ENCODE measurements around the gene PAPOLG. TPM values are rescaled to one million over a fixed set of nuclear protein-coding genes. Genes with fewer than 3 reads are reported as not detected.

Gene PAPOLG
- polyA plus RNA-seq, 1 donor (not counting 4 experiments of a cell fraction or from before 2014, with no cell fraction given): 14.1 TPM

DNA sequence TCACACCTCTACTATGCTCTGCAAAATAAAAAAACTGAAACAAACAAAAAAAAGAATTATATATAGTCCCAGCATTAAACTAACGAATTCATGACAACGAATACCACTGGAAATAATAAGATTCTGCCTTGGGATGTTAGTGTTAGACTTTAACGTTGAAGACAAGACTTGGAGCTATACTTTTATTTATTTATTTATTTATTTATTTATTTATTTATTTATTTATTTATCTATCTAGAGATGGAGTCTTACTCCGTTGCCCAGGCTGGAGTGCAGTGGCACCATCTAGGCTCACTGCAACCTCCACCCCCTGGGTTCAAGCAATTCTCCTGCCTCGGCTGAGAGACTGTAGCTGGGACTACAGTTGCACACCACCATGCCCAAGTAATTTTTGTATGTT lies 27.2 kb upstream of the PAPOLG start:
- H3K79me2 ChIP-seq (ENCODE audit: control insufficient read depth, insufficient read depth, low read length): no peaks in the 10 kb centered on the region
- dilution Hi-C loops (cut with MboI; ENCODE audit: extremely low pct_ligation_motif_present, low sequenced_read_pairs): no loop called here
- DNase-seq (ENCODE audit: low read depth, low spot score) (no peak), FAIRE-seq (no peak)
- no peaks in the 10 kb centered on the region for H3K9me3 ChIP-seq (ENCODE audit: control insufficient read depth, low read depth, low read length)
- no peaks in the 10 kb centered on the region for H3K9me1 ChIP-seq (ENCODE audit: control insufficient read depth, extremely low read depth, insufficient read depth, low read length)
- no peak overlapping the region for H2AFZ ChIP-seq (ENCODE audit: control insufficient read depth, low read length)
- no peak overlapping the region for H3K4me2 ChIP-seq (ENCODE audit: control insufficient read depth, extremely low read depth, insufficient read depth, low read depth, low read length)
- H3K27me3 ChIP-seq (ENCODE audit: control insufficient read depth, extremely low read depth, insufficient read depth, low read length): no peaks in the 10 kb centered on the region
- H3K9ac ChIP-seq (ENCODE audit: control insufficient read depth, extremely low read depth, insufficient read depth, low read length): no peak overlapping the region
- H3K4me3 ChIP-seq (ENCODE audit: control insufficient read depth in 2 of 3, extremely low read depth in 1 of 3, insufficient read depth in 2 of 3, low read depth in 1 of 3, low read length in 3 of 3): no peak overlapping the region
- no peaks in the 10 kb centered on the region for H3K4me1 ChIP-seq (ENCODE audit: control insufficient read depth, extremely low read depth, insufficient read depth, low read length)
- no peaks in the 10 kb centered on the region for H4K20me1 ChIP-seq (ENCODE audit: control insufficient read depth, extremely low read depth, insufficient read depth, low read length)
- TF ChIP-seq, protein P1, sequence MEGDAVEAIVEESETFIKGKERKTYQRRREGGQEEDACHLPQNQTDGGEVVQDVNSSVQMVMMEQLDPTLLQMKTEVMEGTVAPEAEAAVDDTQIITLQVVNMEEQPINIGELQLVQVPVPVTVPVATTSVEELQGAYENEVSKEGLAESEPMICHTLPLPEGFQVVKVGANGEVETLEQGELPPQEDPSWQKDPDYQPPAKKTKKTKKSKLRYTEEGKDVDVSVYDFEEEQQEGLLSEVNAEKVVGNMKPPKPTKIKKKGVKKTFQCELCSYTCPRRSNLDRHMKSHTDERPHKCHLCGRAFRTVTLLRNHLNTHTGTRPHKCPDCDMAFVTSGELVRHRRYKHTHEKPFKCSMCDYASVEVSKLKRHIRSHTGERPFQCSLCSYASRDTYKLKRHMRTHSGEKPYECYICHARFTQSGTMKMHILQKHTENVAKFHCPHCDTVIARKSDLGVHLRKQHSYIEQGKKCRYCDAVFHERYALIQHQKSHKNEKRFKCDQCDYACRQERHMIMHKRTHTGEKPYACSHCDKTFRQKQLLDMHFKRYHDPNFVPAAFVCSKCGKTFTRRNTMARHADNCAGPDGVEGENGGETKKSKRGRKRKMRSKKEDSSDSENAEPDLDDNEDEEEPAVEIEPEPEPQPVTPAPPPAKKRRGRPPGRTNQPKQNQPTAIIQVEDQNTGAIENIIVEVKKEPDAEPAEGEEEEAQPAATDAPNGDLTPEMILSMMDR (optimal IDR thresholded peaks at IDR 0.05 in 1 of 3, IDR thresholded peaks at IDR 0.05 in 1 of 3, conservative IDR thresholded peaks at IDR 0.05 in 1 of 3; ENCODE audit: extremely low read depth in 1 of 3, insufficient read depth in 2 of 3, low read length in 3 of 3): no peak
- no peak for TF ChIP-seq EZH2 (IDR thresholded peaks at IDR 0.05; ENCODE audit: low read length)
- H3K36me3 ChIP-seq (ENCODE audit: control insufficient read depth in 2 of 2, extremely low read depth in 1 of 2, insufficient read depth in 2 of 2, low read length in 2 of 2): no peaks in the 10 kb centered on the region
- no peak overlapping the region for H3K27ac ChIP-seq (ENCODE audit: control insufficient read depth, insufficient read depth, low read length)

DNA sequence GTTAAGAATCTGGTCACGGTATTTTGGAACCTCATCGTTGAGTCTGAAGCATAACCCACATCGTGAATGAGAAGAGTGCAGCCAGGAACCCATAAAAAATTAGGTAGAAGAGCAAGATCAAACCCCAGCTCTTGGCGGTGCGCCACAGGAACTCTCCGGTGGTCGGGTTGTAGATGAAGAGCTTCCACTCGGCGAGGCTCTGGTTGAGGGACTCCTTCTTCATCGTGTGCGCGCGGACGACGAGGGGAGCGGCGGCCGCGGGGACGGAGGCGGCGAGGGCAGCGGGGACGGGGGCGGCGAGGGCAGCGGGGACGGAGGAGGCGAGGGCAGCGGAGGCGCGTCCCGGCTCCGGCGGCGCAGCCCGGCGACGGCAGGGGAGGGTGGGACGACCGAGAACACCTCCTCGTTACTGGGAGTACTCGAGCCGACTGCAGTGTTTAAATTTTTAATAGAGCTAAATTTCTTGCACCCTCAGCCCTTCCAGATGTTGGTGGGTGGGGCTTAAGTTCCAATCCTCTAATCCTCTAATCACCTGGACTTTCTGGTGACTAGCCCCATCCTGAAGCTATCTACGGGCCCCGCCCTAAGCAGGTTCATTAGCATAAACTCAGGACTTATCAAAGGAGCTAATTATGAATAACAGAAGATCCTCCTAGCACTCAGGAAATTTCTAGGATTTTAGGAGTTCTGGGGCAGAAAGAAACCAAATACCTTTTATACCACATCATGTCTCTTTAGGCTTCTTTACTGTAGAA lies 20.4 kb upstream of the PAPOLG start:
- FAIRE-seq (no peak), DNase-seq (ENCODE audit: low read depth, low spot score) (no peak)

More for the DNA sequence above, 20.4 kb upstream of the PAPOLG start:
- no peaks in the 10 kb centered on the region for H4K20me1 ChIP-seq (ENCODE audit: control insufficient read depth, extremely low read depth, insufficient read depth, low read length)
- peak overlapping the region; percentile 52 for H2AFZ ChIP-seq (ENCODE audit: control insufficient read depth, low read length)
- H3K4me1 ChIP-seq (ENCODE audit: control insufficient read depth, extremely low read depth, insufficient read depth, low read length): no peaks in the 10 kb centered on the region
- H3K79me2 ChIP-seq (ENCODE audit: control insufficient read depth, insufficient read depth, low read length): no peaks in the 10 kb centered on the region
- no peak overlapping the region for H3K27ac ChIP-seq (ENCODE audit: control insufficient read depth, insufficient read depth, low read length)
- dilution Hi-C loops (cut with MboI; ENCODE audit: extremely low pct_ligation_motif_present, low sequenced_read_pairs): no loop called here
- no peaks in the 10 kb centered on the region for H3K36me3 ChIP-seq (ENCODE audit: control insufficient read depth in 2 of 2, extremely low read depth in 1 of 2, insufficient read depth in 2 of 2, low read length in 2 of 2)
- H3K9ac ChIP-seq (ENCODE audit: control insufficient read depth, extremely low read depth, insufficient read depth, low read length): peak overlapping the region; percentile 18
- H3K9me1 ChIP-seq (ENCODE audit: control insufficient read depth, extremely low read depth, insufficient read depth, low read length): no peaks in the 10 kb centered on the region
- H3K4me3 ChIP-seq (ENCODE audit: control insufficient read depth in 2 of 3, extremely low read depth in 1 of 3, insufficient read depth in 2 of 3, low read depth in 1 of 3, low read length in 3 of 3): peak overlapping the region; percentile 39 to 56 (median 39)
- H3K4me2 ChIP-seq (ENCODE audit: control insufficient read depth, extremely low read depth, insufficient read depth, low read depth, low read length): peak overlapping the region; percentile 80
- TF ChIP-seq, protein P1 (optimal IDR thresholded peaks at IDR 0.05 in 1 of 3, IDR thresholded peaks at IDR 0.05 in 1 of 3, conservative IDR thresholded peaks at IDR 0.05 in 1 of 3; ENCODE audit: extremely low read depth in 1 of 3, insufficient read depth in 2 of 3, low read length in 3 of 3): no peak
- peak; percentile 63 for TF ChIP-seq EZH2 (IDR thresholded peaks at IDR 0.05; ENCODE audit: low read length)
- H3K27me3 ChIP-seq (ENCODE audit: control insufficient read depth, extremely low read depth, insufficient read depth, low read length): no peaks in the 10 kb centered on the region
- H3K9me3 ChIP-seq (ENCODE audit: control insufficient read depth, low read depth, low read length): no peaks in the 10 kb centered on the region

Measured in keratinocyte (primary cell).